Transverse colon (tissue), 3 donors: ENCODE data around the gene CPTP.

ENCODE experiments used
- EP300 ChIP-seq: sonication (generic); formaldehyde crosslinking; IDR thresholded peaks from one replicate; pipeline ENCODE4 v1.6.1; 2017; ENCODE audit warnings: antibody characterized with exemption, low read depth
- TF ChIP-seq, protein P1 (sequence below), 5 experiments: fragments of 200-600 bp in 3 of 5; fragments of 450-650 bp in 2 of 5; sonication (generic) in 3 of 5; IDR thresholded peaks; 1 replicate in 2 of 5; 2 replicates in 3 of 5; pipeline ENCODE4 v1.5.1; 2016 to 2017; ENCODE audit warnings: antibody characterized with exemption in 5 of 5, inconsistent platforms in 3 of 5, mild to moderate bottlenecking in 2 of 5, moderate library complexity in 1 of 5

DNA sequence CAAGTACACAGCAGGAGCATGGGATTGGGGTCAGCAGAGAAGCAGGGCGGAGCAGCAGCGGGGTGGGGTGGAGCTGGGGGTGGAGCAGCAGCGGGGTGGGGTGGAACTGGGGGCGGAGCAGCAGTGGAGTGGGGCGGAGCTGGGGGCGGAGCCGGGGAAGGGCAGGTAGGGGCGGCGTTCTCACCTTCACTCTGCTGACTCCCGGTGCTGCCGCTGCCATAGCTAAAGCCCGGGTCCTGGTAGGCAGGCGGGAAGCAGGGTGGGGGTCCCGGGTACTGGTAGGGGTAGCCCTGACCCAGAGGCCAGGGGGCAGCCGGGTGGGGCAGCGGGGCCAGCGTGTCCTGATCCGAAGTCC is 13.2 kb downstream of the CPTP start:
- TF ChIP-seq, protein P1, sequence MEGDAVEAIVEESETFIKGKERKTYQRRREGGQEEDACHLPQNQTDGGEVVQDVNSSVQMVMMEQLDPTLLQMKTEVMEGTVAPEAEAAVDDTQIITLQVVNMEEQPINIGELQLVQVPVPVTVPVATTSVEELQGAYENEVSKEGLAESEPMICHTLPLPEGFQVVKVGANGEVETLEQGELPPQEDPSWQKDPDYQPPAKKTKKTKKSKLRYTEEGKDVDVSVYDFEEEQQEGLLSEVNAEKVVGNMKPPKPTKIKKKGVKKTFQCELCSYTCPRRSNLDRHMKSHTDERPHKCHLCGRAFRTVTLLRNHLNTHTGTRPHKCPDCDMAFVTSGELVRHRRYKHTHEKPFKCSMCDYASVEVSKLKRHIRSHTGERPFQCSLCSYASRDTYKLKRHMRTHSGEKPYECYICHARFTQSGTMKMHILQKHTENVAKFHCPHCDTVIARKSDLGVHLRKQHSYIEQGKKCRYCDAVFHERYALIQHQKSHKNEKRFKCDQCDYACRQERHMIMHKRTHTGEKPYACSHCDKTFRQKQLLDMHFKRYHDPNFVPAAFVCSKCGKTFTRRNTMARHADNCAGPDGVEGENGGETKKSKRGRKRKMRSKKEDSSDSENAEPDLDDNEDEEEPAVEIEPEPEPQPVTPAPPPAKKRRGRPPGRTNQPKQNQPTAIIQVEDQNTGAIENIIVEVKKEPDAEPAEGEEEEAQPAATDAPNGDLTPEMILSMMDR (IDR thresholded peaks at IDR 0.05) = no peak
- no peak for TF ChIP-seq EP300
